ENCODE measurements around the gene PPEF2.

- TF ChIP-seq CTCF (IDR thresholded peaks at IDR 0.05), result no peak
- no peak for TF ChIP-seq EZH2phosphoT487 (IDR thresholded peaks at IDR 0.05)
- no peak for TF ChIP-seq EZH2 (IDR thresholded peaks at IDR 0.05)
Observed at GRCh38 chr4:75822416-75822815, 79.8 kb downstream of the PPEF2 start.

Data from neural progenitor cell (in vitro differentiated cells).